K562 (cell line): ENCODE data around the gene ARHGEF6. TPM values are rescaled to one million over a fixed set of nuclear protein-coding genes. Genes with fewer than 3 reads are reported as not detected.

Source experiments
- ATAC-seq: fragments of 200-7000 bp; cut with Tn5 transposase; 3 replicates; pipeline ENCODE4 v1.9.1; 2020; ENCODE audit warnings: moderate library complexity
- BruUV-seq: library from RNA; stranded (reverse); fragments of 400-500 nt; replicated peaks from 2 replicates; lab custom pipeline; 2021; lab: Mats Ljungman, UMichigan
- CTCF ChIA-PET: fragments of 300-600 bp; formaldehyde crosslinking; extraction: SDS; loops from one replicate; lab custom pipeline; 2021; ENCODE audit warnings: low intra/inter-chr PET ratio; lab: Yijun Ruan, JAX
- POLR2A ChIA-PET: fragments of 300-600, 350-650 bp; sonication (Branson Sonifier 250); formaldehyde crosslinking; extraction: SDS; loops from one replicate; lab custom pipeline; 2021; ENCODE audit warnings: antibody characterized with exemption, inconsistent platforms; lab: Yijun Ruan, JAX
- DNase-seq, 4 experiments: peaks; one replicate each; pipeline versions ENCODE4 v3.0.0 to v3.0.0-alpha.2; 2011 to 2018; ENCODE audit warnings: low spot score in 3 of 4, mixed read lengths in 3 of 4; ENCODE audit errors: extremely low read depth in 1 of 4
- FAIRE-seq: peaks from 2 replicates; lab custom pipeline; 2011; peaks lifted over from hg19 to GRCh38; lab: Jason Lieb, UNC
- H2AFZ ChIP-seq: 2 replicates; pipeline ENCODE4 v1.6.0; 2011; ENCODE audit warnings: low read depth, low read length, control low read depth, inconsistent platforms
- H3K27ac ChIP-seq: fragments of 200-600 bp; 3 replicates; pipeline ENCODE4 v1.8.0; 2011; ENCODE audit warnings: low read depth, mild to moderate bottlenecking, control low read depth, inconsistent platforms, low read length, moderate library complexity, mixed read lengths; ENCODE audit errors: extremely low read depth
- H3K27me3 ChIP-seq, 2 experiments: fragments of 300-600 bp in 1 of 2; 2 replicates in 1 of 2; 3 replicates in 1 of 2; pipeline versions ENCODE4 v1.6.0 to v1.8.0; 2011; ENCODE audit warnings: inconsistent platforms in 2 of 2, low read length in 2 of 2, mild to moderate bottlenecking in 1 of 2, mixed read lengths in 1 of 2, moderate library complexity in 1 of 2; ENCODE audit not compliant: control insufficient read depth in 2 of 2, insufficient read depth in 2 of 2
- H3K36me3 ChIP-seq: fragments of 300-600 bp; 3 replicates; pipeline ENCODE4 v1.8.0; 2011; ENCODE audit warnings: mild to moderate bottlenecking, low read length, inconsistent platforms; ENCODE audit not compliant: control insufficient read depth, insufficient read depth
- H3K4me1 ChIP-seq, 2 experiments: fragments of 200-600 bp in 1 of 2; replicated peaks in 1 of 2; 2 replicates in 1 of 2; 3 replicates in 1 of 2; pipeline versions ENCODE4 v1.5.1 to v1.8.0; 2011; ENCODE audit warnings: inconsistent platforms in 2 of 2, low read length in 2 of 2, mild to moderate bottlenecking in 1 of 2, mixed read lengths in 1 of 2, moderate library complexity in 1 of 2; ENCODE audit not compliant: control insufficient read depth in 2 of 2, insufficient read depth in 2 of 2
- H3K4me2 ChIP-seq: 2 replicates; pipeline ENCODE4 v1.6.1; 2011; ENCODE audit warnings: low read length, control low read depth, inconsistent platforms, mixed read lengths; ENCODE audit not compliant: insufficient read depth
- H3K4me3 ChIP-seq: fragments of 200-600 bp; sonication (generic), shearing (Covaris generic); 2 replicates; pipeline ENCODE4 v1.5.1; 2016; ENCODE audit warnings: control low read depth, inconsistent platforms
- H3K79me2 ChIP-seq: fragments of 200-600 bp; 3 replicates; pipeline ENCODE4 v1.8.0; 2011; ENCODE audit warnings: low read length, inconsistent platforms; ENCODE audit not compliant: control insufficient read depth, insufficient read depth
- H3K9ac ChIP-seq, 2 experiments: 2 replicates each; pipeline versions ENCODE4 v1.6.0 to v1.6.1; 2011; ENCODE audit warnings: low read depth in 2 of 2, low read length in 2 of 2, control low read depth in 1 of 2, inconsistent platforms in 1 of 2, mild to moderate bottlenecking in 1 of 2, mixed read lengths in 1 of 2; ENCODE audit not compliant: insufficient read depth in 1 of 2
- H3K9me1 ChIP-seq: one replicate; pipeline ENCODE4 v1.6.0; 2011; ENCODE audit warnings: inconsistent platforms, mild to moderate bottlenecking, low read length, moderate library complexity; ENCODE audit not compliant: control insufficient read depth, insufficient read depth
- H3K9me3 ChIP-seq: replicated peaks from 2 replicates; pipeline ENCODE4 v1.5.1; 2011; ENCODE audit warnings: low read depth, low read length, inconsistent platforms; ENCODE audit not compliant: control insufficient read depth, insufficient read depth
- H4K20me1 ChIP-seq: replicated peaks from 2 replicates; pipeline ENCODE4 v1.6.1; 2011; ENCODE audit warnings: low read length, inconsistent platforms, mixed read lengths; ENCODE audit not compliant: control insufficient read depth, insufficient read depth
- CBFA2T2 ChIP-seq: fragments of 450-650 bp; conservative IDR thresholded peaks from 2 replicates; pipeline ENCODE4 v1.6.1; 2017; ENCODE audit warnings: mild to moderate bottlenecking
- CBFA2T3 ChIP-seq: fragments of 450-650 bp; IDR thresholded peaks from 2 replicates; pipeline ENCODE4 v1.6.1; 2017
- MAFF ChIP-seq: IDR thresholded peaks from 2 replicates; pipeline ENCODE4 v1.6.1; 2012; ENCODE audit warnings: low read length, improper control_type of control experiment
- SREBF1 ChIP-seq: fragments of 150-350 bp; IDR thresholded peaks from 2 replicates; pipeline ENCODE4 v1.6.1; 2014; ENCODE audit warnings: antibody characterized with exemption, low read depth, low read length, borderline replicate concordance
- ZNF316 ChIP-seq: fragments of 450-650 bp; IDR thresholded peaks from 2 replicates; pipeline ENCODE4 v1.6.1; 2016
- WGBS: fragments of 100-300 bp; shearing (Covaris generic); methylation state at CpG from one replicate; pipeline ENCODE4 v1.1.6; 2016; ENCODE audit warnings: low coverage, mixed read lengths; ENCODE audit not compliant: insufficient coverage; ENCODE audit errors: missing lambda C conversion rate; 5-methylcytosine and 5-hydroxymethylcytosine counted together
- in situ Hi-C: fragments of 300-500 bp; cut with MboI; formaldehyde crosslinking; loops from 4 replicates; pipeline ENCODE4 v1.15.0; 2018; ENCODE audit warnings: inconsistent platforms, mixed read lengths
- intact Hi-C: fragments of 100-400 bp; cut with micrococcal nuclease; formaldehyde crosslinking; loops from 2 replicates; pipeline ENCODE4 v1.14.2; 2022
- polyA plus RNA-seq, 8 experiments: library from polyadenylated mRNA; depleted of rRNA in 4 of 8; stranded (reverse) in 5 of 8; unstranded in 3 of 8; fragments of >200 nt; fragmentation: Nextera tagmentation in 2 of 8; fragmentation: Illumina TruSeq in 1 of 8; extraction: Ambion mirVana in 2 of 8; extraction: Trizol in 1 of 8; gene quantifications; 2 replicates each; pipeline versions ENCODE4 v1.2.1 to v1.2.3, GENCODE V29; 2011 to 2014; ENCODE audit warnings: inconsistent platforms in 1 of 8, missing spikeins in 1 of 8
- total RNA-seq, 7 experiments: library from RNA; depleted of rRNA in 6 of 7; stranded (reverse); fragments of >200 nt in 6 of 7; fragmentation: Illumina TruSeq in 2 of 7; extraction: Trizol in 2 of 7; gene quantifications; 2 replicates each; pipeline versions ENCODE4 v1.2.1 to v1.2.3, GENCODE V29; 2011 to 2021; ENCODE audit warnings: low replicate concordance in 1 of 7

Gene ARHGEF6
- total and polyA plus RNA-seq, 9 of the 15 experiments (the other 6 are each of a cell fraction or from before 2014, with no cell fraction given): 2.9 to 22.1 (median 13.3) TPM

GRCh38 chrX:136710325-136710951, 70.3 kb downstream of the ARHGEF6 start:
- H3K4me2 ChIP-seq: no peak overlapping the region
- no TSS peak for BruUV-seq
- FAIRE-seq (no peak), DNase-seq (no peak), ATAC-seq (no peak)
- no peaks in the 10 kb centered on the region for H3K9me3 ChIP-seq
- no peaks in the 10 kb centered on the region for H3K27me3 ChIP-seq
- no peaks in the 10 kb centered on the region for H3K9me1 ChIP-seq
- H4K20me1 ChIP-seq: no peaks in the 10 kb centered on the region
- intact Hi-C loops (loop anchor here (5.0 to 10.0 kb wide), 3 partner anchors 154 to 344 kb away; no protein-coding TSS in a partner anchor), in situ Hi-C loops (loop anchor here (10.0 kb wide), 1 partner anchor 214 kb away; no protein-coding TSS in a partner anchor)
- POLR2A ChIA-PET: interaction anchor here (0.6 to 0.8 kb wide), 3 partner anchors 153 to 485 kb away, joined by 3 read pairs; no protein-coding TSS in a partner anchor
- H2AFZ ChIP-seq: no peak overlapping the region
- no peaks in the 10 kb centered on the region for H3K36me3 ChIP-seq
- H3K79me2 ChIP-seq: no peaks in the 10 kb centered on the region
- H3K4me3 ChIP-seq: no peak overlapping the region
- WGBS: 6% methylated on average over 2 of the region's 2 CpGs
- CTCF ChIA-PET: interaction anchor here (2.6 kb wide), 1 partner anchor 214 kb away, joined by 13 read pairs; no protein-coding TSS in a partner anchor
- no peak overlapping the region for H3K27ac ChIP-seq
- H3K9ac ChIP-seq: no peak overlapping the region
- 0 out of 2 replicates have a peak, but pooled peaks have one; percentile 9 for TF ChIP-seq ZNF316
- TF ChIP-seq MAFF: 0 out of 2 replicates have a peak, but pooled peaks have one; percentile 18
- TF ChIP-seq CBFA2T3: 0 out of 2 replicates have a peak, but pooled peaks have one; percentile 13
- no peak for TF ChIP-seq SREBF1
- TF ChIP-seq CBFA2T2: no peak
- no peaks in the 10 kb centered on the region; a peak in 2 of 5 replicates for H3K4me1 ChIP-seq
